Astrocyte of the cerebellum (primary cell): Measurements from ENCODE around the gene FAM78A.
"Not testable (repeated sequence)": the region's sequence is repeated elsewhere in the genome, so short reads cannot be mapped to it uniquely, and the experiment has no call there.

Source experiments
- DNase-seq: peaks from one replicate; pipeline ENCODE4 v3.0.0-alpha.2; 2011; ENCODE audit warnings: low read depth
- H3K4me3 ChIP-seq: 2 replicates; pipeline ENCODE4 v1.5.1; 2011; ENCODE audit warnings: mild to moderate bottlenecking, low read depth, low read length, moderate library complexity
- CTCF ChIP-seq: IDR thresholded peaks from 2 replicates; pipeline ENCODE4 v1.5.1; 2012; ENCODE audit warnings: low read length, low read depth, moderate library complexity, mild to moderate bottlenecking; ENCODE audit errors: missing control alignments
- in situ Hi-C: cut with HindIII; loops from 2 replicates; pipeline ENCODE4 v1.10.0; 2017; ENCODE audit warnings: low sequenced_read_pairs

The FAM78A gene

GRCh38 chr9:131216806-131217205, 59.5 kb downstream of the FAM78A start:
- no peak for DNase-seq
- in situ Hi-C loops: no loop called here
- no peak for TF ChIP-seq CTCF
- H3K4me3 ChIP-seq: no peak overlapping the region

- in situ Hi-C loops: no loop called here
- no peak for TF ChIP-seq CTCF
- no peak overlapping the region for H3K4me3 ChIP-seq
- no peak for DNase-seq
These were observed 61.4 kb downstream of the FAM78A start for GRCh38 chr9:131214876-131215275.

GRCh38 chr9:131214286-131214856, 61.9 kb downstream of the FAM78A start:
- DNase-seq: no peak
- H3K4me3 ChIP-seq: no peak overlapping the region
- in situ Hi-C loops: no loop called here
- TF ChIP-seq CTCF: no peak

GRCh38 chr9:131211920-131212319, 64.4 kb downstream of the FAM78A start:
- DNase-seq, in situ Hi-C loops, H3K4me3 ChIP-seq: not testable (repeated sequence)
